Brain pericyte (primary cell): ENCODE measurements around the gene VPS41.

Source experiments
- DNase-seq: peaks from one replicate; pipeline ENCODE4 v3.0.0-alpha.2; 2012; ENCODE audit warnings: low read depth, low spot score

VPS41 gene

GRCh38 chr7:38905056-38905759 is 3.8 kb downstream of the VPS41 start:
- DNase-seq: no peak

- no peak for DNase-seq
Observed at GRCh38 chr7:38903057-38903456, 5.9 kb downstream of the VPS41 start.

- no peak for DNase-seq
Observed at GRCh38 chr7:38902449-38902848, 6.5 kb downstream of the VPS41 start.

GRCh38 chr7:38893061-38893460 is 15.9 kb downstream of the VPS41 start:
- no peak for DNase-seq

GRCh38 chr7:38890597-38890996 is 18.4 kb downstream of the VPS41 start:
- no peak for DNase-seq

GRCh38 chr7:38889872-38890432 is 19.0 kb downstream of the VPS41 start:
- no peak for DNase-seq

- no peak for DNase-seq
Observed at GRCh38 chr7:38889079-38889478, 19.9 kb downstream of the VPS41 start.

- DNase-seq: no peak
Observed at GRCh38 chr7:38886265-38886664, 22.7 kb downstream of the VPS41 start.

GRCh38 chr7:38883706-38884105 is 25.3 kb downstream of the VPS41 start:
- DNase-seq: no peak

GRCh38 chr7:38881947-38882684 is 26.9 kb downstream of the VPS41 start:
- DNase-seq: no peak

GRCh38 chr7:38881015-38881414 is 28.0 kb downstream of the VPS41 start:
- no peak for DNase-seq

GRCh38 chr7:38880454-38880853 is 28.5 kb downstream of the VPS41 start:
- DNase-seq: no peak

GRCh38 chr7:38880035-38880434 is 29.0 kb downstream of the VPS41 start:
- DNase-seq: no peak

- DNase-seq: no peak
Observed at GRCh38 chr7:38878694-38879457, 30.1 kb downstream of the VPS41 start.

GRCh38 chr7:38873433-38873832 is 35.6 kb downstream of the VPS41 start:
- DNase-seq: no peak

GRCh38 chr7:38872202-38872601 is 36.8 kb downstream of the VPS41 start:
- DNase-seq: no peak

GRCh38 chr7:38870147-38870546 is 38.8 kb downstream of the VPS41 start:
- DNase-seq: no peak

GRCh38 chr7:38863601-38864291 is 45.2 kb downstream of the VPS41 start:
- DNase-seq: no peak

- no peak for DNase-seq
Observed at GRCh38 chr7:38862666-38863065, 46.3 kb downstream of the VPS41 start.

- peak; percentile 5 for DNase-seq
Observed at GRCh38 chr7:38858259-38858884, 50.6 kb downstream of the VPS41 start.

- no peak for DNase-seq
Observed at GRCh38 chr7:38855867-38856266, 53.1 kb downstream of the VPS41 start.
